Karpas-422 (cell line): ENCODE data around the gene RNU1-2. TPM values are rescaled to one million over a fixed set of nuclear protein-coding genes. Genes with fewer than 3 reads are reported as not detected.
"Not testable (repeated sequence)": the region's sequence is repeated elsewhere in the genome, so short reads cannot be mapped to it uniquely, and the experiment has no call there.

Experiments
- DNase-seq: peaks from one replicate; pipeline ENCODE4 v3.0.0-alpha.2; 2015
- H2AFZ ChIP-seq: fragments of 200-600 bp; sonication (generic); 2 replicates; pipeline ENCODE4 v1.6.1; 2014; ENCODE audit warnings: antibody characterized with exemption, low read length, mixed read lengths
- H3K27ac ChIP-seq: fragments of 200-600 bp; sonication (generic); 2 replicates; pipeline ENCODE4 v1.5.1; 2014; ENCODE audit warnings: mild to moderate bottlenecking, low read length, moderate library complexity
- H3K27me3 ChIP-seq: fragments of 200-600 bp; sonication (generic); 2 replicates; pipeline ENCODE4 v1.6.1; 2014; ENCODE audit warnings: low read length, mixed read lengths
- H3K36me3 ChIP-seq: fragments of 200-600 bp; sonication (generic); 2 replicates; pipeline ENCODE4 v1.6.1; 2014; ENCODE audit warnings: low read length, mixed read lengths; ENCODE audit not compliant: insufficient read depth
- H3K4me1 ChIP-seq: fragments of 200-600 bp; sonication (generic); 2 replicates; pipeline ENCODE4 v1.6.1; 2014; ENCODE audit warnings: mild to moderate bottlenecking, low read length, mixed read lengths
- H3K4me2 ChIP-seq: fragments of 200-600 bp; sonication (generic); 2 replicates; pipeline ENCODE4 v1.6.1; 2014; ENCODE audit warnings: low read length, low read depth, mild to moderate bottlenecking; ENCODE audit not compliant: poor library complexity, severe bottlenecking
- H3K4me3 ChIP-seq: fragments of 200-600 bp; sonication (generic); 2 replicates; pipeline ENCODE4 v1.5.1; 2014; ENCODE audit warnings: mild to moderate bottlenecking, antibody characterized with exemption, low read length, mixed read lengths
- H3K79me2 ChIP-seq: fragments of 200-600 bp; sonication (generic); 2 replicates; pipeline ENCODE4 v1.6.1; 2014; ENCODE audit warnings: mild to moderate bottlenecking, low read length, mixed read lengths
- H3K9ac ChIP-seq: fragments of 200-600 bp; sonication (generic); 2 replicates; pipeline ENCODE4 v1.6.0; 2014; ENCODE audit warnings: low read length
- H3K9me2 ChIP-seq: fragments of 200-600 bp; sonication (generic), shearing (Covaris generic); replicated peaks from 2 replicates; pipeline ENCODE4 v1.6.0; 2014; ENCODE audit warnings: mild to moderate bottlenecking, low read length, moderate library complexity; ENCODE audit not compliant: insufficient read depth
- H3K9me3 ChIP-seq: fragments of 300-700, 200-600 bp; sonication (generic); 2 replicates; pipeline ENCODE4 v1.6.1; 2014; ENCODE audit warnings: low read length, mixed read lengths
- H4K20me1 ChIP-seq: fragments of 200-600 bp; sonication (generic); 2 replicates; pipeline ENCODE4 v1.6.1; 2014; ENCODE audit warnings: mild to moderate bottlenecking, antibody characterized with exemption, low read length, low read depth; ENCODE audit not compliant: insufficient read depth
- total RNA-seq: library from RNA; depleted of rRNA; stranded (reverse); fragments of >200 nt; shearing (Covaris generic); gene quantifications from 2 replicates; pipeline ENCODE4 v1.2.3, GENCODE V29; 2014; ENCODE audit warnings: low replicate concordance

RNU1-2 gene
- total RNA-seq, 1 experiment from 2014 or later: under 0.01 TPM

- peak overlapping the region; percentile 87 for H3K27ac ChIP-seq
- peaks cover 3% of the 10 kb centered on the region; the same call in 1 of the 2 replicates for H3K9me3 ChIP-seq
- H3K9ac ChIP-seq: peak overlapping the region; percentile 74
- no peaks in the 10 kb centered on the region for H4K20me1 ChIP-seq
- peak overlapping the region; percentile 85 for H2AFZ ChIP-seq
- H3K9me2 ChIP-seq: no peaks in the 10 kb centered on the region
- peaks cover 44% of the 10 kb centered on the region for H3K4me1 ChIP-seq
- H3K27me3 ChIP-seq: no peaks in the 10 kb centered on the region
- no peaks in the 10 kb centered on the region for H3K36me3 ChIP-seq
- peak overlapping the region; percentile 61 for H3K4me3 ChIP-seq
- peak overlapping the region; percentile 83 for H3K4me2 ChIP-seq
- DNase-seq: no peak
- H3K79me2 ChIP-seq: no peaks in the 10 kb centered on the region
Observed at GRCh38 chr1:16903458-16903796, 7.6 kb downstream of the RNU1-2 start.

GRCh38 chr1:16904560-16905109 is 8.9 kb downstream of the RNU1-2 start:
- Histone ChIP-seq H3K27ac (peak overlapping the region; percentile 87), H3K79me2 (no peaks in the 10 kb centered on the region), H4K20me1 (no peaks in the 10 kb centered on the region), H3K36me3 (no peaks in the 10 kb centered on the region), H2AFZ (peak overlapping the region; percentile 24), H3K9me3 (peaks cover 3% of the 10 kb centered on the region; the same call in 1 of the 2 replicates), H3K9ac (peak overlapping the region; percentile 74), H3K27me3 (no peaks in the 10 kb centered on the region), H3K4me1 (peaks cover 44% of the 10 kb centered on the region), H3K4me2 (peak overlapping the region; percentile 83), H3K4me3 (peak overlapping the region; percentile 61), H3K9me2 (no peaks in the 10 kb centered on the region)
- DNase-seq: peak; percentile 100

GRCh38 chr1:16905110-16905867 is 9.5 kb downstream of the RNU1-2 start:
- peak overlapping the region; percentile 61 for H3K4me3 ChIP-seq
- H4K20me1 ChIP-seq: no peaks in the 10 kb centered on the region
- H3K27ac ChIP-seq: peak overlapping the region; percentile 87
- H3K4me1 ChIP-seq: peaks cover 44% of the 10 kb centered on the region
- peaks cover 3% of the 10 kb centered on the region; the same call in 1 of the 2 replicates for H3K9me3 ChIP-seq
- H3K27me3 ChIP-seq: no peaks in the 10 kb centered on the region
- 0 out of 2 replicates have a peak overlapping the region, but pooled peaks have one; percentile 24 for H2AFZ ChIP-seq
- H3K9me2 ChIP-seq: no peaks in the 10 kb centered on the region
- no peaks in the 10 kb centered on the region for H3K36me3 ChIP-seq
- no peak for DNase-seq
- peak overlapping the region; percentile 83 for H3K4me2 ChIP-seq
- no peaks in the 10 kb centered on the region for H3K79me2 ChIP-seq
- H3K9ac ChIP-seq: peak overlapping the region; percentile 74

GRCh38 chr1:16905868-16906702 is 10.3 kb downstream of the RNU1-2 start:
- Histone ChIP-seq H4K20me1 (no peaks in the 10 kb centered on the region), H3K9me2 (no peaks in the 10 kb centered on the region), H3K36me3 (no peaks in the 10 kb centered on the region), H3K4me1 (peaks cover 38% of the 10 kb centered on the region), H3K4me2 (peak overlapping the region; percentile 37), H3K27me3 (no peaks in the 10 kb centered on the region), H3K27ac (peak overlapping the region; percentile 87), H3K9me3 (peaks cover 3% of the 10 kb centered on the region; the same call in 1 of the 2 replicates), H2AFZ (no peak overlapping the region), H3K79me2 (no peaks in the 10 kb centered on the region), H3K4me3 (peak overlapping the region; percentile 3; the same call in 1 of the 2 replicates), H3K9ac (peak overlapping the region; percentile 20)
- DNase-seq: no peak

DNA sequence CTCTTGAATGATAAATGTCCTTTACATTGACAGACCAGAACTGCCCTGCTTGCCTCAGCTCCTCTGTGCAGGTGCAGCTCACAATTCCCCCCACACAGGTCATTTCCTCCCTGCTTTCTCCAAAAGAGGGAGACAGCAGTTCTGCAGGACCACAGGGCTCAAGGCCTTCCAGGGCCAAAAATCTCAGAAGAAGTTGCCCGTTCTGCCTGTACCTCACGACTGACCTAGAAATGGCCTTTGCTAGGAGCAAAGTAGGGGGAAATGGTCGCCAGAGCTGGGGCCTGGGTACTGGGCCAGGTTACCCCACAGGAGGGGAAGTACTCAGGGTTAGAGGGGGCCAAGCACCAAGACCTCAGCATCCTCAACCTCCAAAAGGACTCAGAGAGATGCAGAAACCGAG is 11.1 kb downstream of the RNU1-2 start:
- H4K20me1 ChIP-seq: no peaks in the 10 kb centered on the region
- no peaks in the 10 kb centered on the region for H3K9me2 ChIP-seq
- no peak for DNase-seq
- H2AFZ ChIP-seq: no peak overlapping the region
- H3K9ac ChIP-seq: no peak overlapping the region
- peaks cover 31% of the 10 kb centered on the region for H3K4me1 ChIP-seq
- H3K27ac ChIP-seq: no peak overlapping the region
- H3K9me3 ChIP-seq: peaks cover 3% of the 10 kb centered on the region; the same call in 1 of the 2 replicates
- no peaks in the 10 kb centered on the region for H3K36me3 ChIP-seq
- no peak overlapping the region for H3K4me3 ChIP-seq
- no peak overlapping the region for H3K4me2 ChIP-seq
- H3K79me2 ChIP-seq: no peaks in the 10 kb centered on the region
- no peaks in the 10 kb centered on the region for H3K27me3 ChIP-seq

DNA sequence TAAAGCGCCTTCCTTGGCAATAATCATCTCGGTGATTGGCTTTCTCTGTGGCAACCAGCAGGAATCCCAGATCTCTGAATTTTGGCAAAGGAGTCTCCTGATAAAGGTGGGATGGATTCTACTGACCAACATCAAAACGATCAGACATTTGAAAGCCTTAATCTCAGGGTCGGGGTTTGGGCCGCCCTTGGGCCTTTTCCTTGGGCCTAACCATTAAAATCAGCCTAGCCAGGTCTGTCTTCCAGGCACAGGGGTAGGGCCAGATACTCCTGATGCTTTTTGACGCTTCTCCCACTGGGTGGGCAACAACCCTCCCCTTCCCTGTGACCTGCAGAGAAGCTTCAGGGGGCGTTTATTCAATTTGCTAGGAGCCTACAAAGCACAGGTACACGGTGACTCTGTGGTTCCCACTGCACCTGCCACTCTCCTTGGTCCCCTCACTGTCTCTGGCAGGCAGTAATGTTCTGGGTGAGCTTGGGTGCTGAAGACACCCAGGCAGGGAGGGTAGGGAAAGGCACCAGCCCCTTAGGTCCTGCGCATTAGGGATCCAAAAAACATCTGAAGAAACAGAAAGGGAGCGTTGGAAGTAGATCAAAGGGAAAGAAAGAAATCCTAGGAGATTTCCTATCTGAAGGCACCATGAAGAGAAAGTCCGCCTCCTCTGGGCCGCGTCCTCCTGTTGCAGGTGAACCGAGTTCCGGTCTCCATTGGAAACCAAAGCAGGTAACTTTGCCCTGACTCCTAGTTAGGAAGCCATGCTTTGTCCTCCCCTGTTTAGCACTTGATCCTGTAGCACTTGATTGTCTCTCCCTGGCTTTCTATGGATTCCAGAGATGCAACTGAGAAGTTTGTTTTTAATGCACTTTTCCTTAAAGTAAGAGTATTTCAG is 12.3 kb downstream of the RNU1-2 start:
- Histone ChIP-seq H3K4me3 (no peak overlapping the region), H4K20me1 (no peaks in the 10 kb centered on the region), H3K27ac (no peak overlapping the region), H2AFZ (no peak overlapping the region), H3K4me2 (no peak overlapping the region), H3K9me2 (no peaks in the 10 kb centered on the region), H3K9ac (no peak overlapping the region), H3K4me1 (peaks cover 33% of the 10 kb centered on the region), H3K36me3 (no peaks in the 10 kb centered on the region), H3K79me2 (no peaks in the 10 kb centered on the region), H3K9me3 (peaks cover 3% of the 10 kb centered on the region; the same call in 1 of the 2 replicates), H3K27me3 (no peaks in the 10 kb centered on the region)
- DNase-seq: no peak

DNA sequence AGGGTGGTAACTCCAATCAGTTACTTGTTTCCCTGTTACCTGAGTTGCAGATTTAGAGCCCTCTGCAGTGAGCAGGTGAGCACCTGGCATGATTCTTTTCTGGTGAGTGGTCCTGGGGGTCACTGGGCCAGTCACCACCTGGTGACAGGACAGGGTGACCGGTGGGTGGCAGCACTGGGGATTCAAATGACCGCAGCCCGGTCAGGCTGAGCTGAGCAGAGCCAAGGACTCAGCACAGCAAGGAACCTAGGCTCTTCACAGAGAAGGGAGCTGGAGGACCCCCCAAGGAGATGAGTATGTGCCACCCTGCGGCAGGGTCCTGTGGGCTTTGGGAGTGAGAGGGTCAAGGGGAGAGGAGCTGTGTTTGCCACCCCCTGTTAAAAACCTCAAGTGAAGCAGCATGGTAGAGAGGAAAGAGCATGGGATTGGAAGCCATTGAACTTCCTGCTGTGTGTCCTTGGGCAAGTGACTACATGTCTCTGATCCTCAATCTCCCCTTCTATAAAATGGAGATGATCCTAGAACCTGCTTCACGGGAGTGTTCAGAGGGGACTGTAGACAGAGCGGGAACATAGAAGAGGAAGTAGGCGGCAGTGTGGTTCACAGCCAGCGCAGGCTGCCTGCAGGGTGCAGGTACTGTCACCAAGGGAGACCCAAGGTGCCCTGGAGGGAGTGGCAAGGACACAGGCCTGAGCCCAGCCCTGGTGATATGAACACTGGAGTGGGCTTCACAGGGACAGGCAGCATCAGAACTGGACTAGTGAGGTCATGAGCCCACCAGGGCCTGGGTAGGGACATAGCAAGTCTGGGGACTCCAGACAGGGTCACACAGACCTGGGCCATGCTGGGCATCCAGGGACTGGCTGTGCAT is 16.3 kb downstream of the RNU1-2 start:
- not testable (repeated sequence) for H3K27ac ChIP-seq, H3K4me3 ChIP-seq, H3K4me2 ChIP-seq, H3K9ac ChIP-seq, DNase-seq, H4K20me1 ChIP-seq, H2AFZ ChIP-seq, H3K9me3 ChIP-seq, H3K27me3 ChIP-seq, H3K36me3 ChIP-seq, H3K9me2 ChIP-seq, H3K79me2 ChIP-seq
- peaks cover 19% of the 10 kb centered on the region for H3K4me1 ChIP-seq
